ENCODE measurements around the gene CAPS.

Gene CAPS

DNA sequence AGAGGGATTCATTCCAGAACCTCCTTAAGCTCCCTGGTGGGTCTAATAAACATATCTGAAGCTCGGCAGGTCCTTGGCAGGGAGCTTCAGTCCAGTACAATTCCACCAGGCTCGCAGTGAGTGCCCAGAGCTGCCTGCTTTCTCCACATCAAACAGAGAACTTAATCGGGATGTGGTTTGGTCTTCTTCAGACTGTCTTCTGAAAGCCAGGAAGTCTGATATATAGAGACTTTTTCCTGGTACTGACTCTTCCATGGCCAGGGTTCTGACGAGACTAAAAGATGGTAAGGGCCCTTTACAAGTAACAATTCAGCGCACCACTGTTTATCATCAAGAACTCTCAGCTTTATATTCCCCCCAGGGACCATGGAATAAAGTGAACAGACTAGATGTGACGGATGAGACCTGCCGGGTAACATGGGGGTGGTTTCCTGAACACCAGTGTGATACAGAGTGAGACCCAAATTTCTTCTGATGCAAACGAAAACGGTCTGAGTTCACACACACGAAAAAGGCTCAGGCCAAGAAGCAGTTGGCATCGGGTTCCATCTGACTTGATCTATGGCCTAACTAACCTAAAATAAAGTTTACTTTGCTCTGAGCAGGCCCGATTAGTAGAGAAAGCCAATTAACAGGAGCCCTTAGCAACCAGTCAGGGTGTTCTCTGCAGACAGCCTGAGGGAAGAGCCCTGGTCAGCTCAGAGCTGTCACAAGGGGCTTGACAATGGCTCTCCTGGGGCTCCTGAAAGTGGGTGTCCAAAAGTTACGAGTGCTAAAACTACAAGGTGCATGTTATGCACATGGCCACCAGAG, 34.9 kb downstream of the CAPS start:
- DNase-seq (ENCODE audit: low read depth), result peak; percentile 38
- no peak overlapping the region for H3K4me3 ChIP-seq (ENCODE audit: low read depth, low read length)
- TF ChIP-seq, protein P1, sequence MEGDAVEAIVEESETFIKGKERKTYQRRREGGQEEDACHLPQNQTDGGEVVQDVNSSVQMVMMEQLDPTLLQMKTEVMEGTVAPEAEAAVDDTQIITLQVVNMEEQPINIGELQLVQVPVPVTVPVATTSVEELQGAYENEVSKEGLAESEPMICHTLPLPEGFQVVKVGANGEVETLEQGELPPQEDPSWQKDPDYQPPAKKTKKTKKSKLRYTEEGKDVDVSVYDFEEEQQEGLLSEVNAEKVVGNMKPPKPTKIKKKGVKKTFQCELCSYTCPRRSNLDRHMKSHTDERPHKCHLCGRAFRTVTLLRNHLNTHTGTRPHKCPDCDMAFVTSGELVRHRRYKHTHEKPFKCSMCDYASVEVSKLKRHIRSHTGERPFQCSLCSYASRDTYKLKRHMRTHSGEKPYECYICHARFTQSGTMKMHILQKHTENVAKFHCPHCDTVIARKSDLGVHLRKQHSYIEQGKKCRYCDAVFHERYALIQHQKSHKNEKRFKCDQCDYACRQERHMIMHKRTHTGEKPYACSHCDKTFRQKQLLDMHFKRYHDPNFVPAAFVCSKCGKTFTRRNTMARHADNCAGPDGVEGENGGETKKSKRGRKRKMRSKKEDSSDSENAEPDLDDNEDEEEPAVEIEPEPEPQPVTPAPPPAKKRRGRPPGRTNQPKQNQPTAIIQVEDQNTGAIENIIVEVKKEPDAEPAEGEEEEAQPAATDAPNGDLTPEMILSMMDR (conservative IDR thresholded peaks at IDR 0.05; ENCODE audit: low read depth, low read length), result no peak

DNA sequence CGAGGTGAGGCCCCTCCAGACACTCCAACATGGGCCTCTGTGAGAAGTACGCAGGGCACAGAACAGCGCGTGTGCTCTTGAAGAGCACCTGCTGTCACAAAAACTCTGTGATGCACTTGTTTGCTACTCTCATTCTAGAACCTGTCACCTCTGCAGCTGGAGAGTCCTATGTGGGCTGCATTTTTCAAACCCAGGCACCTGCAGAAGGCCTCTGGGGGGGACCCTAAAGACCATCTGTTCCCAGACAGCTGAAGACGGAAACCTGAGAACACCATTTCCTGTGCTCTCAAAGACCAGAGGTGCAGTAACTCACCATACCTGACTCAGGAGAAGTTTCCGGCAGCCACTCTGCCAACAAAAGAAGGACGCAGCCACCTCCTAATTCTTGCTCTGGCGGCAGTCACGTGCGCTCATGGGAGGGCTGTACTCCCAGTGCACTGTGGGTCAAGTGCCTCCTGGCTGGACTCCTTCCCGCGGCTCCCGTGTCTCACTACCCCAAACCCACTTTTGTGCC, 35.8 kb downstream of the CAPS start:
- H3K4me3 ChIP-seq (ENCODE audit: low read depth, low read length), result no peak overlapping the region
- no peak for DNase-seq (ENCODE audit: low read depth)
- TF ChIP-seq, protein P1 (conservative IDR thresholded peaks at IDR 0.05; ENCODE audit: low read depth, low read length), result no peak

DNA sequence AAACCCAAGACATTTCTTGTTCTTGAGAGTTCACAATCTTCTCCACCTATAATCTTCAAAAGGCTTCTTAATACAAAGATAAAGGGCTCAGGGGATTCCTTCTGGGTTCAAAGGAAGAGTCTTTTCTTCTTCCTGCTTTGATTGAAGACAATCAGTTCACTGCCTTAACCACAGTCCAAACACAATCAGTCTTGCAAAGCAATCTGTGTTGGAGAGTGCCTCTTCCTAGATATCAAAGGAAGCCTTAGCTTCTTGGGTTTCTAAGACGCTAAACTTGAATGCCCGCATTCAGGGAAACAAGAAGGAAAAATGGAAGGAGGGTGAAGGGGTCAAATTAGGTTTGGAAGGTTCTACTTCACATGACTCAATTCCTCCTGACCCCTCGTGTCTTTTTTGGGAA, 36.7 kb downstream of the CAPS start:
- TF ChIP-seq, protein P1 (conservative IDR thresholded peaks at IDR 0.05; ENCODE audit: low read depth, low read length), result no peak
- no peak for DNase-seq (ENCODE audit: low read depth)
- no peak overlapping the region for H3K4me3 ChIP-seq (ENCODE audit: low read depth, low read length)

DNA sequence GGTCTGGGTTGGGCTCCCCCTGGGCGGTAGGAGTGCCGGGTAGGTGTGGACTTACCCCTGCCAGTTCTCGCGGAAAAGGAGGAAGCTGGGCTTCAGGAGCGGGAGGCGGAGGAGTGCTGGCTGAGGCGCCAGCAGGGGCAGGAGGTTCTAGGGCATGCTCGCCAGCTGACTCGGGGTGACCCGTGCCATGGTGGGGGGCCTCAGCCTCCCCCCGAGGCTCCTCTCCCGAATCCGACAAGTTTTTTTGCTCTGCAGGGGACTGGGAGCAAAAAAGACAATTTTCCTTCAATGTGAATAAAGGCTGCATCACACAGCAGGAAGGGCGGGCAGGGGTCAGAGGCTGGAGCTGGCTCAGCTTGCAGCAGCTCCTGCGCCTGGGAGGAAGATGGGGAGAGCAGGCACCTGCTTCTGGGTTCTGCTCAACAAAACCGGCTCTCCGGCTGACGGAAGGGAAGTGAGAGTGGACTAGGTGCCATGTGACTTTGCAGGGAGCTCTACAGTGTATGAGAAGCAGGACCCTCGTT, 37.3 kb downstream of the CAPS start:
- TF ChIP-seq, protein P1 (conservative IDR thresholded peaks at IDR 0.05; ENCODE audit: low read depth, low read length), result no peak
- H3K4me3 ChIP-seq (ENCODE audit: low read depth, low read length), result no peak overlapping the region
- DNase-seq (ENCODE audit: low read depth), result no peak

DNA sequence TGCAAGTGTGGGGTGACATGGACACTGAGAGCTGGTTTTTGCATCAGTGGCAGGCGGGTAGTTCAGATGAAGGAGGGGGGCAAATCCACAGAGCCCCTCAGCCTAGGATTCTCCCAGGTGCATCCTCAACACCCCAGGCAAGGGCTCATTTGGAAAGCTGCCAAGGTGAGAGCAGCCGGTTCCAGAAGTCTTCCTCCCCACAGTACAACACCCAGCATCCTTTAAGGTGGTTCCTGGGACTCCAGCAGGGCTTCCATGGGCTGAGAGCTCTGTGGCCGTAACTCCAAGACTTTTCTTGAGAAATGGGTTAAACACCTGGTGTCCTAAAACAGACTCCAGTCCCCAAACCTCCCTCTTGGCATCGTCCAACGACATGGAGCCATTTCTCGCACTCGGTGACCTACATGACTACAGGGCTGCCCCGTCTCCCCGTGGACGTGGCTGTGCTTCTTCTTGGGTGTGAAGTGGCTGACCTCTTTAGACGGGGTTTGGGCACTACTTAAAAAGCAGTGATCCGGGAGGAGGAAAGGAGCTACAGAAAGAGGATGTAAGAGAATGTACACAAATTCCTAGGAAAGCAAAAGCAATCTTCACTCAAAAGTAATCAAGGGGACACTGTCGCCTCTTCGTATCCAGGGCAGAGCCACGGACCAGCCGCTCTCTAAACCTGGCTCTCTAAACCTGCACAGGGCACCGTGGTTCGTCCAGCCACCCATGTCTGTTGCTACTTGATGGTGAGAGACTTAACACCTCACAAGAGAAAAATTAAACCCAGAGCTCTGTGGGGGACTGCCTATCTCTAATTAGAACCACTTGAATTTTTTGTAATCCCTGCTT, 38.4 kb downstream of the CAPS start:
- no peak overlapping the region for H3K4me3 ChIP-seq (ENCODE audit: low read depth, low read length)
- no peak for DNase-seq (ENCODE audit: low read depth)
- TF ChIP-seq, protein P1 (conservative IDR thresholded peaks at IDR 0.05; ENCODE audit: low read depth, low read length), result no peak

DNA sequence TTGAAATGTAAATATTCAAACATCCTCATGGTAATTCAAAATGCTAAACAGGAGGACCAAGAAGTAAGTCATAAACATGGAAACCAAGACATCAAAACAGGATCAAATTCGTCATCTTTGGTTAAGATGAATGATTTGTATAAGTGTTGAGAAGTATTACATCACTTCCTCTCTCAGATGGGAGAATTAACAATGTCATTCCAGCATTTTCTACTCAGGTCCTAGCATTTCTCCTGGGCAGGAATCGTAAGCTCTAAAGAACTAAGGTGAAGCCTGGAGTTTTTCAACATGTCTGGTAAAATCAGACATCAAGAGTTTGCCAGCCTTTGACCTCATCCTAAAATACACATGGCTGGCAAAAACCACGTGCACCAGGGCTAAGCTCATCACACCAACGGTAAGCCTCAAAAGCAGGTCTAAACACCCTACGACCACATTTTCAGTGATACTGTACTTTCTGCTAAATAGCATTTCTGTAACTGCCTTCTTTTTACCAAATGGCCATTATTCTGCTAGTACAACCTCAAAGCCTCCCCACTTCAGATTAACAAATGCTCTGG, 39.1 kb downstream of the CAPS start:
- TF ChIP-seq, protein P1 (conservative IDR thresholded peaks at IDR 0.05; ENCODE audit: low read depth, low read length), result no peak
- H3K4me3 ChIP-seq (ENCODE audit: low read depth, low read length), result no peak overlapping the region
- DNase-seq (ENCODE audit: low read depth), result no peak
